ENCODE results near the gene ZNF2.
A peak's percentile ranks its signal among the peaks of the same experiment; 100 is the strongest.
"Not testable (repeated sequence)": the region's sequence is repeated elsewhere in the genome, so short reads cannot be mapped to it uniquely, and the experiment has no call there.

The ZNF2 gene

GRCh38 chr2:95165371-95166064, at the start of gene ZNF2:
Gene ZNF2 (plus strand): TSS chr2:95165809. CDS start chr2:95176227, 10,418 bp downstream.
- peak; percentile 97 for DNase-seq

GRCh38 chr2:95121093-95121406, 44.6 kb upstream of the ZNF2 start:
- DNase-seq: no peak

- peak; percentile 55 for DNase-seq
Measured at GRCh38 chr2:95121407-95122196, 44.0 kb upstream of the ZNF2 start, which contains the start of gene MRPS5. Gene MRPS5 (minus strand): TSS chr2:95121808. CDS start chr2:95121791, 17 bp downstream.

GRCh38 chr2:95122197-95122551, 43.4 kb upstream of the ZNF2 start:
- peak; percentile 42 for DNase-seq

- DNase-seq: no peak
Measured at GRCh38 chr2:95138702-95139101, 26.9 kb upstream of the ZNF2 start.

GRCh38 chr2:95143838-95144237, 21.8 kb upstream of the ZNF2 start:
- no peak for DNase-seq

- no peak for DNase-seq
Measured at GRCh38 chr2:95149397-95149984, 16.1 kb upstream of the ZNF2 start.

GRCh38 chr2:95158441-95158840, 7.2 kb upstream of the ZNF2 start:
- DNase-seq: no peak

- DNase-seq: no peak
Measured at GRCh38 chr2:95158891-95159619, 6.6 kb upstream of the ZNF2 start.

- DNase-seq: peak; percentile 18
Measured at GRCh38 chr2:95159690-95160449, 5.7 kb upstream of the ZNF2 start, which contains the start of gene ZNF514. Gene ZNF514 (minus strand): TSS chr2:95159848. CDS start chr2:95153253, 6,595 bp downstream.

GRCh38 chr2:95165030-95165370, 609 bp upstream of the ZNF2 start:
- no peak for DNase-seq

GRCh38 chr2:95166065-95166763, 605 bp downstream of the ZNF2 start:
- DNase-seq: no peak

GRCh38 chr2:95171902-95172301, 6.3 kb downstream of the ZNF2 start:
- DNase-seq: no peak

GRCh38 chr2:95174031-95174542, 8.5 kb downstream of the ZNF2 start:
- DNase-seq: no peak

- DNase-seq: no peak
Measured at GRCh38 chr2:95179451-95179850, 13.8 kb downstream of the ZNF2 start.

- DNase-seq: no peak
Measured at GRCh38 chr2:95181774-95182173, 16.2 kb downstream of the ZNF2 start.

GRCh38 chr2:95185197-95185596, 19.6 kb downstream of the ZNF2 start:
- no peak for DNase-seq

- DNase-seq: no peak
Measured at GRCh38 chr2:95185973-95186372, 20.4 kb downstream of the ZNF2 start.

GRCh38 chr2:95192956-95193355, 27.3 kb downstream of the ZNF2 start:
- not testable (repeated sequence) for DNase-seq

- no peak for DNase-seq
Measured at GRCh38 chr2:95203911-95204310, 38.3 kb downstream of the ZNF2 start.

- no peak for DNase-seq
Measured at GRCh38 chr2:95204396-95204795, 38.8 kb downstream of the ZNF2 start.

GRCh38 chr2:95206096-95206495, 40.5 kb downstream of the ZNF2 start:
- no peak for DNase-seq
